Measurements from ENCODE around the gene OR4Q3. TPM values are rescaled to one million over a fixed set of nuclear protein-coding genes. Genes with fewer than 3 reads are reported as not detected.
"Not testable (repeated sequence)": the region's sequence is repeated elsewhere in the genome, so short reads cannot be mapped to it uniquely, and the experiment has no call there.

Gene OR4Q3
- polyA plus RNA-seq, 3 donors, result not detected

- H3K4me3 ChIP-seq (replicated peaks in 1 of 3; ENCODE audit: low read depth in 2 of 3, low read length in 3 of 3); H3K27me3 Mint-ChIP-seq (ENCODE audit: low read depth in 3 of 3); H3K27ac ChIP-seq (ENCODE audit: low read depth in 1 of 2, low read length in 2 of 2); H3K4me2 ChIP-seq (replicated peaks; ENCODE audit: extremely low read depth, low read length, poor library complexity, severe bottlenecking); H3K27ac Mint-ChIP-seq; H3K36me3 Mint-ChIP-seq; H3K4me1 Mint-ChIP-seq; H3K9ac ChIP-seq (ENCODE audit: insufficient read depth, low read length, poor library complexity, severe bottlenecking); DNase-seq; intact Hi-C loops (cut with micrococcal nuclease); H4K20me1 ChIP-seq (ENCODE audit: insufficient read depth, low read length); H3K27me3 ChIP-seq (ENCODE audit: control insufficient read depth in 2 of 2, insufficient read depth in 2 of 2, low read length in 2 of 2); H3K4me3 Mint-ChIP-seq; H3K4me1 ChIP-seq (ENCODE audit: control insufficient read depth in 1 of 2, insufficient read depth in 2 of 2, low read length in 2 of 2); H2AFZ ChIP-seq (ENCODE audit: insufficient read depth, low read depth, low read length, poor library complexity, severe bottlenecking); H3K36me3 ChIP-seq (replicated peaks in 1 of 2; ENCODE audit: control insufficient read depth in 1 of 2, insufficient read depth in 2 of 2, low read length in 2 of 2); H3K79me2 ChIP-seq (ENCODE audit: insufficient read depth, low read length): not testable (repeated sequence)
- 81% methylated on average over 5 of the region's 10 CpGs for WGBS (ENCODE audit: insufficient coverage)
- peaks cover 0 to 18% of the 10 kb centered on the region in 2 donors for H3K9me3 ChIP-seq (replicated peaks in 1 of 2; ENCODE audit: control insufficient read depth in 1 of 2, insufficient read depth in 1 of 2, low read length in 2 of 2)
- H3K9me3 Mint-ChIP-seq, result peaks cover 0 to 12% (median 3%) of the 10 kb centered on the region in 7 donors
Measured at GRCh38 chr14:19796520-19797108, 53.2 kb downstream of the OR4Q3 start.

Small RNA genes lying within 50 kb of the gene (small RNA-seq; reads per million reads assigned to genes)
- not detected for gene AL512310.1 (ENCODE audit: insufficient read length, low read depth)

Other genes with a start within 250 kb of the OR4Q3 start
- not detected for gene OR11H2, start 29.7 kb upstream of the OR4Q3 start, polyA plus RNA-seq
- gene OR4M1, start 29.9 kb downstream of the OR4Q3 start, polyA plus RNA-seq, result not detected
- gene OR4N2, start 60.2 kb downstream of the OR4Q3 start, polyA plus RNA-seq, result not detected
- gene OR4K2, start 131.6 kb downstream of the OR4Q3 start, polyA plus RNA-seq, result not detected
- not detected for gene OR4K5, start 177.0 kb downstream of the OR4Q3 start, polyA plus RNA-seq
- gene OR4K1, start 187.3 kb downstream of the OR4Q3 start, polyA plus RNA-seq, result not detected
- gene OR4K15, start 232.0 kb downstream of the OR4Q3 start, polyA plus RNA-seq, result not detected